NCI-H524 treated with DMSO at 0.1 percent for 48 hours (cell line): Measurements from ENCODE around the gene PCBP2.
"Not testable (repeated sequence)": the region's sequence is repeated elsewhere in the genome, so short reads cannot be mapped to it uniquely, and the experiment has no call there.

Experiments used
- DNase-seq: peaks from one replicate; lab custom pipeline; 2025; lab: John Stamatoyannopoulos, UW

PCBP2 gene

GRCh38 chr12:53441040-53441833 is 10.7 kb upstream of the PCBP2 start, which contains the start of gene PRR13:
Gene PRR13 (plus strand): TSS chr12:53441734. CDS start chr12:53442715, 981 bp downstream.
- DNase-seq: peak; percentile 97

GRCh38 chr12:53443955-53444354 is 7.9 kb upstream of the PCBP2 start:
- no peak for DNase-seq

- DNase-seq: not testable (repeated sequence)
Observed at GRCh38 chr12:53444593-53445325, 7.1 kb upstream of the PCBP2 start.

- no peak for DNase-seq
Observed at GRCh38 chr12:53450936-53451335, 966 bp upstream of the PCBP2 start.

GRCh38 chr12:53452159-53453077 is 516 bp downstream of the PCBP2 start:
- peak; percentile 21 for DNase-seq

- no peak for DNase-seq
Observed at GRCh38 chr12:53453953-53454640, 2.2 kb downstream of the PCBP2 start.

GRCh38 chr12:53454707-53455106 is 2.8 kb downstream of the PCBP2 start:
- DNase-seq: no peak

- DNase-seq: no peak
Observed at GRCh38 chr12:53456654-53457366, 4.9 kb downstream of the PCBP2 start.

- DNase-seq: no peak
Observed at GRCh38 chr12:53459097-53459496, 7.2 kb downstream of the PCBP2 start.

- DNase-seq: no peak
Observed at GRCh38 chr12:53461059-53461458, 9.2 kb downstream of the PCBP2 start.

GRCh38 chr12:53461591-53461990 is 9.7 kb downstream of the PCBP2 start:
- no peak for DNase-seq

- no peak for DNase-seq
Observed at GRCh38 chr12:53462935-53463334, 11.0 kb downstream of the PCBP2 start.

GRCh38 chr12:53463802-53464560 is 12.1 kb downstream of the PCBP2 start:
- no peak for DNase-seq

GRCh38 chr12:53464685-53465418 is 12.9 kb downstream of the PCBP2 start:
- no peak for DNase-seq

- no peak for DNase-seq
Observed at GRCh38 chr12:53465679-53466078, 13.8 kb downstream of the PCBP2 start.

GRCh38 chr12:53466640-53467039 is 14.7 kb downstream of the PCBP2 start:
- DNase-seq: no peak

GRCh38 chr12:53467082-53467481 is 15.2 kb downstream of the PCBP2 start:
- no peak for DNase-seq

GRCh38 chr12:53467880-53468279 is 16.0 kb downstream of the PCBP2 start:
- DNase-seq: no peak

GRCh38 chr12:53468282-53468681 is 16.4 kb downstream of the PCBP2 start:
- no peak for DNase-seq
